ENCODE results near the gene TMEM63A.
"Not testable (repeated sequence)": the region's sequence is repeated elsewhere in the genome, so short reads cannot be mapped to it uniquely, and the experiment has no call there.

DNA sequence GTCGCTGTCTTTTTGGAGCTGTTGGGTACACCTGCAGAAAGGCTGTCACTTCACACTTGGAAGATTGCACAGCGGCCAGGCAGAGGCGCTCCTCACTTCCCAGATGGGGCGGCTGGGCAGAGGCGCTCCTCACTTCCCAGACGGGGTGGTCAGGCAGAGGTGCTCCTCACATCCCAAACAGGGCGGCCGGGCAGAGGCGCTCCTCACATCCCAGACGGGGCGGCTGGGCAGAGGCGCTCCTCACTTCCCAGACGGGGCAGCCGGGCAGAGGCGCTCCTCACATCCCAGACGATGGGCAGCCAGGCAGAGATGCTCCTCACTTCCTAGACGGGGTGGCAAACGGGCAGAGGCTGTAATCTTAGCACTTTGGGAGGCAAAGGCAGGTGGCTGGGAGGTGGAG is 86.1 kb downstream of the TMEM63A start:
- TF ChIP-seq EZH2 (IDR thresholded peaks at IDR 0.05; ENCODE audit: borderline replicate concordance, low read length), result not testable (repeated sequence)
- TF ChIP-seq, protein P1, sequence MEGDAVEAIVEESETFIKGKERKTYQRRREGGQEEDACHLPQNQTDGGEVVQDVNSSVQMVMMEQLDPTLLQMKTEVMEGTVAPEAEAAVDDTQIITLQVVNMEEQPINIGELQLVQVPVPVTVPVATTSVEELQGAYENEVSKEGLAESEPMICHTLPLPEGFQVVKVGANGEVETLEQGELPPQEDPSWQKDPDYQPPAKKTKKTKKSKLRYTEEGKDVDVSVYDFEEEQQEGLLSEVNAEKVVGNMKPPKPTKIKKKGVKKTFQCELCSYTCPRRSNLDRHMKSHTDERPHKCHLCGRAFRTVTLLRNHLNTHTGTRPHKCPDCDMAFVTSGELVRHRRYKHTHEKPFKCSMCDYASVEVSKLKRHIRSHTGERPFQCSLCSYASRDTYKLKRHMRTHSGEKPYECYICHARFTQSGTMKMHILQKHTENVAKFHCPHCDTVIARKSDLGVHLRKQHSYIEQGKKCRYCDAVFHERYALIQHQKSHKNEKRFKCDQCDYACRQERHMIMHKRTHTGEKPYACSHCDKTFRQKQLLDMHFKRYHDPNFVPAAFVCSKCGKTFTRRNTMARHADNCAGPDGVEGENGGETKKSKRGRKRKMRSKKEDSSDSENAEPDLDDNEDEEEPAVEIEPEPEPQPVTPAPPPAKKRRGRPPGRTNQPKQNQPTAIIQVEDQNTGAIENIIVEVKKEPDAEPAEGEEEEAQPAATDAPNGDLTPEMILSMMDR (IDR thresholded peaks at IDR 0.05; ENCODE audit: low read length), result not testable (repeated sequence)

All from OCI-LY1 (cell line).